HL-60 (cell line): ENCODE measurements around the gene RYR2.

ENCODE experiments used
- CTCF ChIP-seq: IDR thresholded peaks from one replicate; pipeline ENCODE4 v1.5.1; 2011; ENCODE audit warnings: low read length, control low read depth, inconsistent platforms; ENCODE audit not compliant: insufficient read depth
- GABPA ChIP-seq: IDR thresholded peaks from 2 replicates; pipeline ENCODE4 v1.6.1; 2012; ENCODE audit warnings: low read depth
- POLR2AphosphoS5 ChIP-seq: IDR thresholded peaks from 2 replicates; pipeline ENCODE4 v1.6.1; 2012; ENCODE audit warnings: low read depth
- SPI1 ChIP-seq: IDR thresholded peaks from 2 replicates; pipeline ENCODE4 v1.6.1; 2012; ENCODE audit warnings: low read depth, mild to moderate bottlenecking, borderline replicate concordance

GRCh38 chr1:237562242-237562823, 520.3 kb downstream of the RYR2 start:
- TF ChIP-seq SPI1 (no peak), CTCF (peak; percentile 16), POLR2AphosphoS5 (no peak), GABPA (no peak)
